Tibial nerve (tissue), 3 donors: ENCODE measurements around the gene KLK14.

Experiments
- CTCF ChIP-seq, 5 experiments: fragments of 200-600 bp in 3 of 5; fragments of 450-650 bp in 2 of 5; sonication (generic) in 3 of 5; IDR thresholded peaks; one replicate each; pipeline ENCODE4 v1.5.1; 2016 to 2019; ENCODE audit warnings: antibody characterized with exemption in 5 of 5, mild to moderate bottlenecking in 3 of 5, moderate library complexity in 2 of 5
- POLR2A ChIP-seq, 2 donors: fragments of 450-650 bp; IDR thresholded peaks; one replicate each; pipeline ENCODE4 v1.6.1; 2017; ENCODE audit warnings: antibody characterized with exemption in 2 of 2, mild to moderate bottlenecking in 2 of 2, moderate library complexity in 2 of 2

- no peak for TF ChIP-seq CTCF (IDR thresholded peaks at IDR 0.05)
- TF ChIP-seq POLR2A (IDR thresholded peaks at IDR 0.05) = no peak
These were observed 52.1 kb downstream of the KLK14 start for GRCh38 chr19:51030631-51031030.
